T-helper 2 cell treated with Interferon-gamma antibody and Interleukin-4, amounts not matched to agents 100 ng/mL and 5 ng/mL, for 36 hours (primary cell): ENCODE measurements around the gene TRPM3. TPM values are rescaled to one million over a fixed set of nuclear protein-coding genes. Genes with fewer than 3 reads are reported as not detected.
"Not testable (repeated sequence)": the region's sequence is repeated elsewhere in the genome, so short reads cannot be mapped to it uniquely, and the experiment has no call there.

ENCODE experiments used
- intact Hi-C: fragments of 100-400 bp; cut with micrococcal nuclease; formaldehyde crosslinking; loops from one replicate; pipeline ENCODE4 v1.15.1; 2023
- total RNA-seq: library from RNA; stranded (reverse); gene quantifications from 2 replicates; pipeline ENCODE4 v1.2.3, GENCODE V29; 2022

Gene TRPM3
- total RNA-seq, 1 donor from 2014 or later, result not detected

- intact Hi-C loops, result no loop called here
Measured at GRCh38 chr9:70677055-70677735, 444.2 kb downstream of the TRPM3 start.

GRCh38 chr9:70675868-70676370, 445.5 kb downstream of the TRPM3 start:
- intact Hi-C loops, result no loop called here

GRCh38 chr9:70673844-70674243, 447.6 kb downstream of the TRPM3 start:
- intact Hi-C loops, result no loop called here

- intact Hi-C loops, result no loop called here
Measured at GRCh38 chr9:70672161-70672649, 449.2 kb downstream of the TRPM3 start.

GRCh38 chr9:70668751-70669150, 452.7 kb downstream of the TRPM3 start:
- intact Hi-C loops, result no loop called here

GRCh38 chr9:70658765-70659164, 462.7 kb downstream of the TRPM3 start:
- intact Hi-C loops, result no loop called here

GRCh38 chr9:70656281-70656680, 465.1 kb downstream of the TRPM3 start:
- intact Hi-C loops, result no loop called here

GRCh38 chr9:70654144-70654543, 467.3 kb downstream of the TRPM3 start:
- intact Hi-C loops, result no loop called here

GRCh38 chr9:70644627-70645026, 476.8 kb downstream of the TRPM3 start:
- intact Hi-C loops, result loop anchor here (5.0 kb wide), 1 partner anchor 218 kb away; no protein-coding TSS in a partner anchor

GRCh38 chr9:70642341-70642740, 479.1 kb downstream of the TRPM3 start:
- intact Hi-C loops, result loop anchor here (5.0 kb wide), 1 partner anchor 220 kb away; no protein-coding TSS in a partner anchor

- intact Hi-C loops, result loop anchor here (5.0 kb wide), 1 partner anchor 221 kb away; no protein-coding TSS in a partner anchor
Measured at GRCh38 chr9:70641631-70642030, 479.8 kb downstream of the TRPM3 start.

- intact Hi-C loops, result loop anchor here (5.0 kb wide), 1 partner anchor 221 kb away; no protein-coding TSS in a partner anchor
Measured at GRCh38 chr9:70641031-70641430, 480.4 kb downstream of the TRPM3 start.

- intact Hi-C loops, result loop anchor here (1.0 to 5.0 kb wide), 3 partner anchors 222 to 609 kb away; no protein-coding TSS in a partner anchor
Measured at GRCh38 chr9:70639853-70640814, 481.3 kb downstream of the TRPM3 start.

- intact Hi-C loops, result no loop called here
Measured at GRCh38 chr9:70635790-70636189, 485.6 kb downstream of the TRPM3 start.

GRCh38 chr9:70634696-70635095, 486.7 kb downstream of the TRPM3 start:
- intact Hi-C loops, result no loop called here

- intact Hi-C loops, result no loop called here
Measured at GRCh38 chr9:70630971-70631370, 490.4 kb downstream of the TRPM3 start.

GRCh38 chr9:70629080-70629685, 492.2 kb downstream of the TRPM3 start:
- intact Hi-C loops, result not testable (repeated sequence)

- intact Hi-C loops, result no loop called here
Measured at GRCh38 chr9:70625078-70625477, 496.3 kb downstream of the TRPM3 start.

- intact Hi-C loops, result no loop called here
Measured at GRCh38 chr9:70618784-70619183, 502.6 kb downstream of the TRPM3 start.

GRCh38 chr9:70617033-70617828, 504.2 kb downstream of the TRPM3 start:
- intact Hi-C loops, result no loop called here
